Caco-2 (cell line): Measurements from ENCODE around the gene ATP10D. TPM values are rescaled to one million over a fixed set of nuclear protein-coding genes. Genes with fewer than 3 reads are reported as not detected.

Experiments used
- BruUV-seq: library from RNA; stranded (reverse); fragments of 400-500 nt; replicated peaks from 2 replicates; lab custom pipeline; 2021; lab: Mats Ljungman, UMichigan
- CTCF ChIA-PET: fragments of 300-600 bp; sonication (Branson Sonifier 250); formaldehyde crosslinking; loops from one replicate; lab custom pipeline; 2022; ENCODE audit warnings: antibody characterized with exemption; lab: Charles Lee
- POLR2A ChIA-PET: fragments of 300-600 bp; sonication (Branson Sonifier 250); formaldehyde crosslinking; loops from one replicate; lab custom pipeline; 2022; ENCODE audit warnings: antibody characterized with exemption; lab: Charles Lee
- DNase-seq, 2 experiments: peaks; one replicate each; pipeline versions ENCODE4 v3.0.0 to v3.0.0-alpha.2; 2020 to 2022
- H3K27me3 ChIP-seq: replicated peaks from 2 replicates; pipeline ENCODE4 v1.6.0; 2011; ENCODE audit warnings: low read length; ENCODE audit not compliant: control insufficient read depth, insufficient read depth
- H3K36me3 ChIP-seq: 2 replicates; pipeline ENCODE4 v1.5.1; 2011; ENCODE audit warnings: low read length; ENCODE audit not compliant: control insufficient read depth, insufficient read depth
- H3K4me1 ChIP-seq: fragments of 250-450 bp; sonication (Bioruptor Pico); 2 replicates; pipeline ENCODE4 v1.5.1; 2020; ENCODE audit warnings: mild to moderate bottlenecking
- H3K4me3 ChIP-seq: 2 replicates; pipeline ENCODE4 v1.5.1; 2011; ENCODE audit warnings: low read depth, mild to moderate bottlenecking, control low read depth, low read length
- H3K9me3 ChIP-seq: fragments of 250-450 bp; sonication (Bioruptor Pico); 2 replicates; pipeline ENCODE4 v1.5.1; 2020; ENCODE audit warnings: mild to moderate bottlenecking, moderate library complexity
- H3K27ac Mint-ChIP-seq: one replicate; pipeline ENCODE4 v1.8.0; 2022; ENCODE audit warnings: mixed read lengths; ENCODE audit not compliant: unreplicated experiment
- H3K27me3 Mint-ChIP-seq: one replicate; pipeline ENCODE4 v1.8.0; 2022; ENCODE audit warnings: mixed read lengths; ENCODE audit not compliant: insufficient read depth, unreplicated experiment
- H3K36me3 Mint-ChIP-seq: one replicate; pipeline ENCODE4 v1.8.0; 2022; ENCODE audit warnings: mild to moderate bottlenecking, mixed read lengths; ENCODE audit not compliant: insufficient read depth, unreplicated experiment
- H3K4me1 Mint-ChIP-seq: one replicate; pipeline ENCODE4 v1.8.0; 2022; ENCODE audit warnings: low read depth, mixed read lengths; ENCODE audit not compliant: unreplicated experiment
- H3K4me3 Mint-ChIP-seq: one replicate; pipeline ENCODE4 v1.8.0; 2022; ENCODE audit warnings: mild to moderate bottlenecking, moderate library complexity, mixed read lengths; ENCODE audit not compliant: unreplicated experiment
- H3K9me3 Mint-ChIP-seq: one replicate; pipeline ENCODE4 v1.8.0; 2022; ENCODE audit warnings: mixed read lengths; ENCODE audit not compliant: unreplicated experiment
- CTCF ChIP-seq, 2 experiments: fragments of 200-600 bp in 1 of 2; IDR thresholded peaks; 1 replicate in 1 of 2; 2 replicates in 1 of 2; pipeline versions ENCODE4 v1.5.1 to v1.8.0; 2011 to 2022; ENCODE audit warnings: antibody characterized with exemption in 1 of 2, control low read depth in 1 of 2, inconsistent platforms in 1 of 2, low read depth in 1 of 2, low read length in 1 of 2, mild to moderate bottlenecking in 1 of 2, moderate library complexity in 1 of 2; ENCODE audit not compliant: insufficient read depth in 1 of 2, severe bottlenecking in 1 of 2, unreplicated experiment in 1 of 2
- intact Hi-C: fragments of 100-400 bp; cut with micrococcal nuclease; formaldehyde crosslinking; loops from one replicate; pipeline ENCODE4 v1.10.0; 2022; ENCODE audit not compliant: unreplicated experiment
- total RNA-seq: library from RNA; stranded (reverse); gene quantifications from 2 replicates; pipeline ENCODE4 v1.2.3, GENCODE V29; 2022

ATP10D gene
- total RNA-seq, 1 experiment from 2014 or later: 44.5 TPM

GRCh38 chr4:47535567-47536147 lies 50.6 kb downstream of the ATP10D start:
- intact Hi-C loops: no loop called here
- no TSS peak for BruUV-seq
- H3K4me1 ChIP-seq: peaks cover 21% of the 10 kb centered on the region

GRCh38 chr4:47536966-47537365 lies 51.9 kb downstream of the ATP10D start:
- Mint-ChIP-seq H3K36me3 (peaks cover 43% of the 10 kb centered on the region), H3K4me1 (peaks cover 16% of the 10 kb centered on the region), H3K27ac (no peak overlapping the region), H3K27me3 (no peaks in the 10 kb centered on the region), H3K4me3 (no peak overlapping the region), H3K9me3 (no peaks in the 10 kb centered on the region)
- no TSS peak for BruUV-seq
- H3K4me3 ChIP-seq: no peak overlapping the region
- ChIA-PET CTCF (no interaction called here), POLR2A (no interaction called here)
- H3K27me3 ChIP-seq: no peaks in the 10 kb centered on the region
- peaks cover 3% of the 10 kb centered on the region; the same call in 1 of the 2 replicates for H3K9me3 ChIP-seq
- intact Hi-C loops: no loop called here
- peaks cover 7% of the 10 kb centered on the region for H3K4me1 ChIP-seq
- DNase-seq: no peak
- no peak for TF ChIP-seq CTCF (IDR thresholded peaks at IDR 0.05; ENCODE audit: insufficient read depth in 1 of 2, low read depth in 1 of 2, low read length in 1 of 2, severe bottlenecking in 1 of 2, unreplicated experiment in 1 of 2)
- H3K36me3 ChIP-seq: no peaks in the 10 kb centered on the region; the same call in 1 of the 2 replicates

More at GRCh38 chr4:47535567-47536147, 50.6 kb downstream of the ATP10D start:
- peaks cover 29% of the 10 kb centered on the region for H3K4me1 Mint-ChIP-seq
- no peak overlapping the region for H3K27ac Mint-ChIP-seq
- DNase-seq: no peak
- no peaks in the 10 kb centered on the region; the same call in 1 of the 2 replicates for H3K36me3 ChIP-seq
- no peak overlapping the region for H3K4me3 ChIP-seq
- H3K27me3 ChIP-seq: no peaks in the 10 kb centered on the region
- H3K9me3 ChIP-seq: peaks cover 3% of the 10 kb centered on the region; the same call in 1 of the 2 replicates
- POLR2A ChIA-PET: no interaction called here
- peaks cover 34% of the 10 kb centered on the region for H3K36me3 Mint-ChIP-seq
- CTCF ChIA-PET: no interaction called here
- H3K9me3 Mint-ChIP-seq: no peaks in the 10 kb centered on the region
- H3K27me3 Mint-ChIP-seq: no peaks in the 10 kb centered on the region
- H3K4me3 Mint-ChIP-seq: no peak overlapping the region
- TF ChIP-seq CTCF (IDR thresholded peaks at IDR 0.05; ENCODE audit: insufficient read depth in 1 of 2, low read depth in 1 of 2, low read length in 1 of 2, severe bottlenecking in 1 of 2, unreplicated experiment in 1 of 2): no peak

- Mint-ChIP-seq H3K4me3 (no peak overlapping the region), H3K36me3 (peaks cover 35% of the 10 kb centered on the region), H3K27ac (no peak overlapping the region), H3K9me3 (no peaks in the 10 kb centered on the region), H3K27me3 (no peaks in the 10 kb centered on the region), H3K4me1 (peaks cover 6% of the 10 kb centered on the region)
- CTCF ChIA-PET: no interaction called here
- Histone ChIP-seq H3K36me3 (no peaks in the 10 kb centered on the region), H3K9me3 (peaks cover 3% of the 10 kb centered on the region; the same call in 1 of the 2 replicates), H3K4me1 (no peaks in the 10 kb centered on the region), H3K27me3 (no peaks in the 10 kb centered on the region), H3K4me3 (no peak overlapping the region)
- BruUV-seq: no TSS peak
- POLR2A ChIA-PET: no interaction called here
- intact Hi-C loops: no loop called here
- no peak for DNase-seq
- no peak for TF ChIP-seq CTCF (IDR thresholded peaks at IDR 0.05; ENCODE audit: insufficient read depth in 1 of 2, low read depth in 1 of 2, low read length in 1 of 2, severe bottlenecking in 1 of 2, unreplicated experiment in 1 of 2)
Measured at GRCh38 chr4:47538111-47538824, 53.2 kb downstream of the ATP10D start.
